CD4-positive, alpha-beta T cell treated with Interleukin-15 for 4 hours (primary cell): ENCODE data around the gene OR3A3.

Experiments used
- DNase-seq: peaks from one replicate; pipeline ENCODE4 v3.0.0-alpha.2; 2020; ENCODE audit warnings: low spot score

OR3A3 gene

DNA sequence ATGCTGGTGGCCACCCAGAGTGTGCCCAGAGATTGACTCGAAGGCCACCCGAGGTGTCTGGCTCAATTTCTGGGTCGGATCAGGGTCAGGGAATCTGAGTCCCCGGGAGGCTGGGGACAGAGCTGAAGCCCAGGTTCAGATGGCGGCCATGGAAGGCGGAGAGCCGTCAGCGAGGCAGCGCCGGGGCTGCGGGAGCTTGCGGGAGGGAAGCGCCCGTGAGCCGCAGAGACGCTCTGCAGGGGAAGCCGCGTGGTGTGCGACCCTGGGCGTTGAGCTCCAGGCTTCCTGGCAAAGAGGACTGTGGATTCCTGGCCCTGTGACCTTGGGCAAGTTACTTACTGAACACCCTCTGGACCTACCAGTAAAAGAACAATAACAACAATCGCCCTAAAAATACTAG, 61.0 kb downstream of the OR3A3 start:
- DNase-seq, result no peak
